ENCODE measurements around the gene TNFRSF11A.

TNFRSF11A gene

DNA sequence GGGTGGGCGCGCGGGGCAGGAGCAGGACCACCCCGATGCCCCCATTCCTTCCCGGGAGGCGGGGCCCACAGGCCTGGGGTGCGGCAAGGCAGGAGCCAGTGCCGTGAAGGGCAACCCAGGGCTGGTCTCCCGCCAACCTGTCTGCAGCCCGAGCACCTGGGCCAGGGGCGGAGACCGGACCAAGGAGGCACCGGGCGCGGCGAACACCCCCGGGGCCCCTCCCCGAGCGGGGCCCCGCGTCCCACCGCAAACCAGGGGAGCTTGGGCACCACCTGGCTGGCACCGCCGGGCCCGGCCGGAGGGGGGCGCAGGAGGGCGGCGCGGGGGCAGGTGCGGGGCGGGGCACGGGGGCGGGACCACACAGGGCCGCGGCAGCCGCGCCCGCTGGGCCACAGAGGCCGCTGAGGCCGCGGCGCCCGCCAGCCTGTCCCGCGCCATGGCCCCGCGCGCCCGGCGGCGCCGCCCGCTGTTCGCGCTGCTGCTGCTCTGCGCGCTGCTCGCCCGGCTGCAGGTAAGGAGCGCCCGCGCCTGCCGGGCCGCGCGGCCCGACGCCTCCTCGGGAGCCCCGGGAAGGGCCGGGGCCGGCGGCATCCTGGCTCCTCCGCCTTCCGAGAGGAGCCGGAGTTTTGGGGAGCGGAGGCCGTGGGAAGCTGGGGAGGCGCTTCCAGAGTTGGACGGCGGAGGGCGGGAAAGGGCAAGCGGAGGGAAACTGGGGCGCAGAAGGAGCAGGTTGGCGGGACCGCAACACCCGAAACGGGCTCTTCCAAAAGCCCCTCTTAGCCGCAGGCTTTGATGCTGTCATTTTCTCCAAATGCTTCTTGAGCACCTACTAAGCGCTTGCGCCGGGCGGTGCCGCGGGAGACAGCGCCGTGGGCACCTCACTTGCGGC is at the start of gene TNFRSF11A:
Gene TNFRSF11A, plus strand, starts transcription at position 394 of the 889 bp plus-strand sequence. Its CDS starts 43 bp downstream, at position 437.
- DNase-seq, result peak; percentile 95

DNA sequence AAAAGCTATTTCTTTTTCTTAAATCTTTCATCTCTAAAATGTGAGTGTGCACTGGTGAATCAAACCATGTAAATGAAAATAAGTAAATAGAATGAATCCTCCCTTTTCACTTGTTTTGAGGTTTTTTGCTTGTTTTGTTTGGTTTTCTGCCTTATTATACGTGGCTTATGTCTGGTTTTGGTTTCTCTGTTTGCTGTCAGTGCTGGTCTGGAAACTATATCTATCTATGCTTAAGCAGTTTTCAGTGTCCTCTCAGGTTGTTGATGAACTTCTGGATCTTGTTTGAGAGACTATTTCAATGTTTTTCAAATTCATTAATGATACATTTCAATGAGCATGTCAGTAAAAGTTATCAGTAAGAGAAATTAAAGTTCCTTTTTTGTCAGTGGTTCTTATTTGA is 48.1 kb upstream of the TNFRSF11A start:
- DNase-seq, result no peak

DNA sequence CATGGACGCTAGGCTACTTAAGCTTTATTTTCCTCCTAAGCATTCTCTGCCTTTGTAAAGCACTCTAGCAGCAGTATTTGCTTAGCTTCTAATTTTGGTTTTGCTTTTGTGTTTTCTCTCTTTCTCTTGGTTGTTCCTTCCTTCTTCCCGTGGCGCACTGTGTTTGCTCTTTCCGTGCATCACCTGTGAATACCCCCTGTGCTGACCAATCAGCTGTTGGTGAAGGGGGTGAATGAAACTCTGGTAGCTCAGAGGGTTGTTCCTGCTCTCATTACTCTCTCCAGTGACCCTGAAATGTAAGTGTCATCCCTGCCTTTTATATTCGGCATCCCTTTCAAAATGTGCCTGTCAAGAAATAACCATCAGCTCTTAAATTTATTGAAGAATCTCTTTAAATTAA is 45.5 kb upstream of the TNFRSF11A start:
- DNase-seq, result peak; percentile 100

DNA sequence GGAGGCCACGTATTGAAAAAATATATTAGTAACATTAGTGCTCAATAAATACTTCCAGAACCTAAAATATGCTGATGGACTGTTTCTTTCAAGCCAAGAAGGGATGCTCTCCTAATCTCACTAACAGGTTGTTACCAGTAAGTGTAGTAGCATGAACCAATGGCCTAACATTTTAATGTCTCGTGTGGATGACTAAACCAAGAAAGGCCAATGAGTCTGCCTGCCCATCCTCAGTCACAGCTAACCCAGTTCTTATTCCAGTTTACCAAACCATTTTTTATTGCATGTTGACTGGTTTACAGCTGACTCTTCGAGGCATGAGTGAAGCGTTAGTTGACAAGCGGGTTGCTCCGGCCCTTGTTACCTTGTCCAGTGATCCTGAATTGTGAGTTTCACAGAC is 45.1 kb upstream of the TNFRSF11A start:
- DNase-seq, result peak; percentile 56

DNA sequence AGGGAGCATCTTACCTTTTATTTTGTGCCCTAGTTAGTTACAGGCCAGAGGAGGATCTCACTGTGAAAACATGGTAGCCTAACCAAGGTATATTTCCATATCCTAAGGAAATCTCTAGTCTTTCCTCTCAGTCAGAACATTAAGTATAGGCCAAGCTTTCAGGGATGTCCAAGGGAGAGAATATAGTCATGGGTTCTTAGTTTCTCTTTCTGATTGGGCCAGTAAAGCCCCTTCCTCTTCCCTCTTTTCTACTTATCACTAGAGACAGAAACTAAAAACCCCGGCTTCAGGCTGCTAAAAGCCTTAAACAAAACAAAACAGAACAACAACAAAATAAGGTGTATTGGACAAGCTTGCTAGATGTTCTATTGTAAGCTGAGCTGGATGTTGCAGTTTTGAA is 44.3 kb upstream of the TNFRSF11A start:
- no peak for DNase-seq

DNA sequence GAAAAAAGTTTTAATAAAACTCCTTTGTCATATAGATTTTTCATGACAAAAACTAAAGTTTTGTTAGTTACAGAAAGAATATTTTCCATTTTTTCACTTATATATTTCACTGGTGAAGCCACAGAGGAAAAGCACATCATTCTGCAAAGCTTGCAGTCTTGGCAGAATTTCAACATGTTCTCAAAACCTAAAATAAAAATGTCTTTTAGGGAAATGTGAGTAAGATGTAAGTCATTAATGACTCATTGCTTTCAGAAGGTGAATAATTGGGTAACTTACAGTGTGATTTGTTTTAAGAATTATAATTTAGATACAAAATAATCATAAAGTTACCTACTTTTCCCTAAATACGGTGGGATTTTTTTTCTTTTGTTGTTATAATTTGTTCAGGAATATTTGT is 43.4 kb upstream of the TNFRSF11A start:
- peak; percentile 34 for DNase-seq

DNA sequence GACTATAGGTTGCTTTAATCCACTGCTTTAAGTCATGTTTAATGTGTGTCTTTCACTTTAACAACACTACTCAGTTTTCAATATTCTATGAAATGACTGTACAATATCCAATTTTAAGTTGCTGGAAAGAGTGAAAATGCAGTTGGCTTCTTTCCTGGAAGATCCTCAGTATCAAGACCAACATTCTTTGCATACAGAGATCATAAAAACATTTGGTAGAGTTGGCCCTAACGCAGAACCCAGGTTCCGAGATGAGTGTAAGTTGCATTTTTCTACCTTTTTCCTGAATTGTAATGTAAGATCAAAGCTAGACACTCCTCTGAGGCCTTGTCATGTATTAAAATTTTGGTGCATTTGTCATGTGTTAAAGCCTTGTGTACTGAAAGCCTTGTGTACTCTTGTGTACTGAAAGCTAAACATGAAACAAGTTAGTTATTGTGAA is 42.9 kb upstream of the TNFRSF11A start:
- DNase-seq, result no peak

DNA sequence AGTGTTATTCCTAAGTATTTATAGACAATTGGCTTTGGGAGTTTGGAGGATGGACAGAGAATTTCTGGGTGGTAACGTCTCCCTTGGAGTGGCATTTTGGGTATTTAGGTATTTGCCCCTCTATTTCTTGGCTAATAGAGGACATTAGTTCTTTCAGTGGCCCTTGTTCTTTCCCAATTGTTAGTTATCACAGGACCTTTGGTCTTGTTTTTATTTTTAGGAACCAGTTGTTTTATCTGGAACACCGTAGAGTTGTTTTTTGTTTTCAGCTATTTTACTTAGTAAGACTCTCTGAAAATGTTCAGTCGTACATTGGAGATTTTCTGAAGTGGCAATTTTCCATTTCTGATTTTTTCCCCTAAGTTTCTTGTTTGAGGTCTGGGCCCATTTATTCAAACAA is 40.5 kb upstream of the TNFRSF11A start:
- DNase-seq, result no peak

DNA sequence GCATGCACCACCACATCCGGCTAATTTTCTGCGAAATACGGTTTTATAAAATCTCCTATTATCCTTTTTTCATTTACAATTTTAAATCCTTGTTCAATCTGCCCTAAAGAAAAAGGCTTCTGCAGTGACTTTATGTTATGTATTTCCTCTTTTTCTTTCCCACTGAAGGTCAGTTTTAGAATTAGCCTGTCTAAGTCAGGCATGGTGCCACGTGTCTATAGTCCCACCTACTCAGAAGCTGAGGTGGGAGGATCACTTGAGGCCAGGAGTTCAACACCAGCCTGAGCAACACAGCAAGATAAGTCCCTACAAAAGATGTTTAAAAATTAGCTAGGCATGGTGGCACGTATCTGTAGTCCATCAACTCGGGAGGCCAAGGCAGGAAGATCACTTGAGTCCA is 39.8 kb upstream of the TNFRSF11A start:
- no peak for DNase-seq

DNA sequence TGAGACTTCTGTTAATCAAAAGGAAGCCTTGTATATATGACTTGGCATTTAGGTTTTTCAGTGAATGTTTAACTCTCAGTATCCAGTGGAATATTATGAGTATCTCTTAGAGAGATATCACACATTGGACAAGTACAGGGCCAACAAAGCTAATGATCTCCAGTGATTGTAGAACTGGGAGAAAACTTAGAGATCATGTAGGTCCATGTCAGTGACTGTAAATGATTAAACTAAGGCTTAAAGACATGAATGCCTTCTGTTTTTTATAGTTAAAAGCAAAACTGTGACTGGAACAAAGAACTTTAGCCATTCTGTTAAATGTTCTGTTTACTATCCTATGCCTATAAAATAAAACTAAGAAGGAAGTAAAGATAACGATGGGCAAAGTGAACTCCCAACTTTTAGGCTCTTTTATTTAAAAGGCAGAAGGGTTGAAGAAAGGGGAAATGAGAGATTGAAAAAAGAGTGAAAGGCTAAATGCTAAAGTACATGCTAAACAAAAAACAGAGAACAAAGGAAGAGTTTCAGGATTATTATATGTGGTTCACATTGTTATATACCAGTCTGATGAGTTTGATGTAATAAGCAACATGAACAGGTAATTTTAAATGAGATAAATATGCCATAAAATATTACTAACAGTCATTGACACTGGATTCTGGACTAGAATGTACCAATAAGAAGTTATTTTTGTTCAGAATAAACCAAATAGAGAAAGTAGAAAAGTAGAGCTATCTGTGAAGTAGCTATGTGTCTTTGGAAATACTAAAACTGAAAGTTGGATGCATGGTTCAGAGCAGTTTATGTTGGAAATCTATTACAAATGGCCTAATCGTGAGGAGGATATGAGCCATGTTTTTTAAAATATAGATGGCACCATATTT is 37.1 kb upstream of the TNFRSF11A start:
- no peak for DNase-seq

DNA sequence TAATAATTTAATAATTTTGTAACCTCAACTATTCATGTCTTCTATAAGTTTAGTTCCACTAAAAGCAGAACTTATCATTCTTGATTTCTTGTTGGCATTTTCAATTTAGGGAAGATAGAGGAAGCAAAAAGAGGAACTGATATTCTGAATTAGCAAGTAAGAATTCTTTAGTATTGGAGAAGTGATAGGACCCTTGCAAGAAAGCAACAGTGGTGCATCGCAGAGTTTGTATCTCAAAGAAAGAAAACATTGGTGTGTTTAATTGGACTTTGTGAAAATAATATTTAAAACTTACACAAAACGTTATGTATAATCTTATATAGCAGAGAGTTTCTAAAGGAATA is 36.5 kb upstream of the TNFRSF11A start:
- no peak for DNase-seq

DNA sequence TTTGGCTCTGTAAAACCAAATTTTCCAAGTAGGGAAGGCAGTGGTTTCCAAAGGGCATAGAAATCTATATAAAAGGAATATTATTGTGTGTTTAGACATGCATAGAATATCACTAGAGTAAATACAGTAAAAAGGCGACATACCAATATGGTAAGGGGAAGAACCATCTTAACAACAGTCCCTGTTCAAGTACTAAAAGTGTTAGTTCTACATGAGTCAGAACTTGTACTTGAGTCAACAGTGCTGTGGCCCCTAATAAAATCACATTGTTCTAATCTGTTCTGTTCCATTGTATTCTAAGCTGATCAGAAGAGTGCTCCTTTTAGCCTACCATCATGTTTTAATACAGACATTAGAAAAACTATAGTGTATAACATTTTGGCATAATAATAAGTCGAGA is 36.1 kb upstream of the TNFRSF11A start:
- DNase-seq, result no peak

DNA sequence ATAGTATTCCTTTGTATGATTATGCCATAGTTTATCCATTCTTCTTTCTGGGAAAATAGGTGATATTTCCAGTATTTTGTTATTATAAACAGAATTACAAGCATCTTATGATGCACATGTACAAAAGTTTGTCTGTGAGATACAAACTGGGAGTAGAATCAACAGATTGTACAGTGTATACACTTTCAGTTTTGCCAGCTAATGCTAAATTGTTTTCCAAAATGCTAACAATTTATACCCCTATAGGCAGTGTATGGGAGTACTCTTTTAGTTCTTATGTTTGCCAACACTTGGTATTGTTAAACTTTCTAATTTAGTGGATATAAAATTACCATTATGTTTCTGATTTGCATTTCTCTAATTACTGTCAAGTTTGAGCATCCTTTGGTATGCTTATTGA is 31.0 kb upstream of the TNFRSF11A start:
- DNase-seq, result no peak

DNA sequence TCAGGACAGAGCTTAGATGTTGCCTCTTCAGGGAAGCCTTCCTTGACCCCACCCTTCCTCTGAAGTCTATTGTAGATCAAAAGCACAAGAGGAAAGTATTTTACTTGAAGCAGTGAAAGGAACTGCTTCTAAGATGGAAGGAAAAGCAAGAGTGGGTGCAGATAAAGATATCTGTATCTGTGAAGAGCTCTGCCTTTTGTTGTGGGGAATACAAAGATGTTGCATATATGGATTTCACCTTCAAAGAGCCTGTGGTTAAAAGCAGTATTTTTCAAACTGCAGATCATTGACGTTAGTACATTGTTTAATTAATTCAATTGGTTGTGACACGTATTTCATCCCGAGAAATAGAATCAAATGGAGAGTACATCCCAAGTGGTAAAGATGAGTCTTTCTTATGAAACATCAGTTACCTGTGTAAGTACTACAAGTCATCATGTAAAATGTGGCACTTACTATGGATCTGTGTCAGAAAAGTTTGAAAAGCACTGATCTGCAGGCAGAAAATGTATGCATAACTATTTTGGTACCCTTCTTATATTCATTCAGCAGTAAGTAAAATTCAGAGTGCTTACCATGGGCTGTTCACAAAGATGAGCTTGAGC is 24.6 kb upstream of the TNFRSF11A start:
- no peak for DNase-seq

DNA sequence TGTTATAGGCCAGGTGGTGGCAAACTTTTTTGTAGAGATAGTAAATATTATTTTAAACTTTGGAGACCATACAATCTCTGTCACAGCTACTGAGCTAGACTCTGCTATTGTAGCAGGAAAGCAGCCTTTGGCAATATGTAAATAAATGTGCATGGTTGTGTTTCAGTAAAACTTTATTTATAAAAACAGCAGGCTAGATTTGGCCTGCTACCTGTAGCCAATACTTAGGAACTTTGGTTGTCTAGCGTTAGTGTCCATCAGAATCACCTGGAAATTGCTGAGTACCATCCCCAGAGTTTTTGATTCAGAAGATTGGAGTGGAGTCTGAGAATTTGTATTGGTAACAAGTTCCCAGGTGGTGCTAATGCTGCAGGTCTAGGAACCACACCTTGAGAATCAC is 23.8 kb upstream of the TNFRSF11A start:
- DNase-seq, result no peak

DNA sequence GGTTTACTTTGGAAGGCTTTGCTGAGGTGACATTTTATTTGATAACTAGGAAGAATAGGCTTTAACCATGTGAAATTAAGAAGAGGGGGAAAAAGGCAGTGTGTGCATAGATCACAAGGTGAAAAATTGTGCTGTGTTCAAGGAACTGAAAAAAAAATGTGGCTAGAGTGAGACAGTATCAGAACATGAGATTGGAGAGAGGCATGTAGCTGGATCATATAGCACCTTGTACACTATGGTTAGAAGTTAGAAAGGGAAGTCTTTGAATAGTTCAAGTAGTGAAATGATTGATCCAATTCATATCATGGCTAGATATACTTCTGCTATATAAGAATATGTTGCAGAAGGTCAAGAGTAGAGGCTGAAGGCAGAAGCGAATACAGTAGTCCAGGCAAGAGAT is 12.3 kb upstream of the TNFRSF11A start:
- no peak for DNase-seq

DNA sequence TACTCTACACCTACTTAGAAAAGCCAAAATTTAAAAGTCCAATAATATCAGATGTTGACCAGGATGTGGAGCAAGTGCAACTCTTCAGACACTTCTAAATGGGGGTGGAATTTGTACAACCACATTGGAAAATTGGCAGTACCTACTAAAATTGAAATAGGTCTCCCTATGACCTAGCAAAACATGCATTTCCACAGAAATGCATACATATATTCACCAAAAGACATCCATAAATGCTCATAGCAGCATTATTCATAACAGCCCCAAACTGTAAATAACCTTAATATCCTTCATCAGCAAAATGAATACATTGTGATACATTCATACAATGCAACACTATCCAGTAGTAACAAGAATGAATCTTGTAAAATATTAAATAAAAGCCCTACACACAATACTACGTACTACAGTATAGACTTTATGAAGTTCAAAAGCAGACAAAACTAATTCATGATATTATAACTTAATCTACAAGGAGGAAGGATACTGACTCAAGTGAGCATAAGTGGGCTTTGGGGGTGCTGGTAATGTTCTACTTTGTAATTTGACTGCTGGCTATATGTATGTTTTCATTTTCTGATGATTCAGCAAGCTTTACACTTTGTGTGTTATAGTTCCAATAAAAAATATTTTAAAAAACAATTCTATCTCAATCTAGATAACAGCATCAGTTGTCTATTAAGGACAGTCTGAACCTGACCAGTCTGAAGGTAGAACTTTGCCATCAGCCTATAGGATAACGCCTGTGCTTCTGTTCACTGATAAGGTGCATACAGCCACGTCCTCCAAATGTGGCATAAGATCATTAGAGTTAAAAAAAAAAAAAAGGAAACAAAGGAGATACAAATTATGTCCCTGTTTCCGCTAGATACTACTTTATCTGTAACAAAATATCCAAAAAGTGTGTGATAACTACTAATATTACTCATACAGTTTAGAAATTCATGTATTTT is 6.6 kb upstream of the TNFRSF11A start:
- no peak for DNase-seq

DNA sequence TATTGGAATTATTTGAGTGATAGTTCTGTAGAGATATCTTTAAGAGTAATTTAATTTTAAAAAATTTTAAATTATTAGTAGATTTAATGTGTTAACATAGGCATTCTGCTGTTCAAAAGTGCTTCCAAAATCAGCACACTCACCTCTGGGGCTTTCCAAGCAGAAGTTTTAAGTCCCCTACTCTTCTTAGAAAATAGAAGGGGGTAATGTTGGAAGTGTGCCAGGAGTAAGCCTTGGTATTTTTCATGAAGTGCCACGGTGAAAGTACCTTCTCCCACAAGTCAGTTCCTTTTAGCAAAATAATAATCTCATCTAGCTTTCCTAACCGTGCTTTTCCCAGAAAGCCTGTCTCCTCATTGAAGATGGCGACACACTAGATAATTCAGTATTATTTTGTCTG is 3.9 kb upstream of the TNFRSF11A start:
- DNase-seq, result peak; percentile 75

DNA sequence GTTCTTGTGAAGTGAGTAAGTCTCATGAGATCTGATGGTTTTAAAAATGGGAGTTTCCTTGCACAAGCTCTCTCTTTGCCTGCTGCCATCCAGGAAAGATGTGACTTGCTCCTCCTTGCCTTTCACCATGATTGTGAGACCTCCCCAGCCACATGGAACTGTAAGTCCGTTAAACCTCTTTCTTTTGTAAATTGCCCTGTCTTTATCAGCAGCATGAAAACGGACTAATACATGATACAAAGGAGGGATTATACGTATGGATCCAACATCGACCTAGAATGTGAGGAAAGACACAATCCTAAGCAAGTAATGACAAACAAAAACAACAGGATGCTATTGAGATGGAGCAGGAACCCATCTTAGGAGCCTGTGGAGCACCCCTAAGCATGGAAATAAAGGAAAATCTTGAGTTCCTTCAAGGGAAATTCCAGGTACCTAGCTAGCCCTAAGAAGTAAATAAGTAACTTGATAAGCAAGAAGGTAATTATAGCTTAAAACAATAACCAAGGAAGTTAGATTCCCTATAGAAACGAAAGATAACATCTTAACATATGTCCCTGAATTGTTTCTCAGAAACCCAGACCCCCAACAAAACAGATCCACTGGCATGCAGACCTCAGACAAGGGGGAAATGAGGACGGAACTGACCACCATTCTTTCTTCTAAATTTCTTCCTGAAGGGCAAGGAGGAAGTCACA is 1.5 kb upstream of the TNFRSF11A start:
- DNase-seq, result peak; percentile 57

DNA sequence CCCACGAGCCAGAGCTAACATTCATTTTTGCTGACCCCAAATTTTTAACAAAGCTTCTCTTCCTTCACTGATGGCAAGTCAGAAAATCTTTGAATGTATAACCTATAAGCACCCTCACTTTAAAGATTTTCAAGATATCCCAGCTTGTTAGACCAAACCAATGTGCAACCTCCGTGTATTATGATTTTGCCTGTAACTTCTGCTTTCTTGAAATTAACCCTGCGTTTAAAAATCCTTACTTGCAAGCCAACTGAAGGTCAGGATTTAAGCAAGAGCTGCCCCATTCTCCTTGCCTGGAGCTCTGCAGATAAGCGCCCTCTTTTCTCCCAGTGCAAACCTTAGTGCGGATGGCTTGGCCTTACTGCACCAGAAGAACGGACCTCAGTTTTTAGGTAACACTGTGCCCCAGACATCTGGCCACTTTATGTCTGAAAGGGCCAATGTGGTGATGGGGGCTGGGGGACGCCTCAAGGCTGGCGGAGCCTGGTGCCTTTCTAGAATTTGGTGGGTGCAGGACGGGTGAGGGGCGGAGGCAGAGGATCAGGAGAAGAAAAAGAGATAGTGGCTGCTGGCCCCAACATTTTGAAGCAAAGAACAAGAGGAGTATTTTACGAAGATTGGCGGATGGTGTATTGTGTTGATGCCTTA is 805 bp upstream of the TNFRSF11A start:
- peak; percentile 62 for DNase-seq

Measured in NCI-H69 (cell line).